Activated T-cell treated with anti-CD3 and anti-CD28 coated beads, Interleukin-2, amount 50 U/mL, for 1 hour (primary cell): ENCODE data around the gene TBCB.
A peak's percentile ranks its signal among the peaks of the same experiment; 100 is the strongest.
"Not testable (repeated sequence)": the region's sequence is repeated elsewhere in the genome, so short reads cannot be mapped to it uniquely, and the experiment has no call there.

Experiments used
- DNase-seq: peaks from one replicate; pipeline ENCODE4 v3.0.0-alpha.2; 2020

Gene TBCB, protein sequence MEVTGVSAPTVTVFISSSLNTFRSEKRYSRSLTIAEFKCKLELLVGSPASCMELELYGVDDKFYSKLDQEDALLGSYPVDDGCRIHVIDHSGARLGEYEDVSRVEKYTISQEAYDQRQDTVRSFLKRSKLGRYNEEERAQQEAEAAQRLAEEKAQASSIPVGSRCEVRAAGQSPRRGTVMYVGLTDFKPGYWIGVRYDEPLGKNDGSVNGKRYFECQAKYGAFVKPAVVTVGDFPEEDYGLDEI

DNA sequence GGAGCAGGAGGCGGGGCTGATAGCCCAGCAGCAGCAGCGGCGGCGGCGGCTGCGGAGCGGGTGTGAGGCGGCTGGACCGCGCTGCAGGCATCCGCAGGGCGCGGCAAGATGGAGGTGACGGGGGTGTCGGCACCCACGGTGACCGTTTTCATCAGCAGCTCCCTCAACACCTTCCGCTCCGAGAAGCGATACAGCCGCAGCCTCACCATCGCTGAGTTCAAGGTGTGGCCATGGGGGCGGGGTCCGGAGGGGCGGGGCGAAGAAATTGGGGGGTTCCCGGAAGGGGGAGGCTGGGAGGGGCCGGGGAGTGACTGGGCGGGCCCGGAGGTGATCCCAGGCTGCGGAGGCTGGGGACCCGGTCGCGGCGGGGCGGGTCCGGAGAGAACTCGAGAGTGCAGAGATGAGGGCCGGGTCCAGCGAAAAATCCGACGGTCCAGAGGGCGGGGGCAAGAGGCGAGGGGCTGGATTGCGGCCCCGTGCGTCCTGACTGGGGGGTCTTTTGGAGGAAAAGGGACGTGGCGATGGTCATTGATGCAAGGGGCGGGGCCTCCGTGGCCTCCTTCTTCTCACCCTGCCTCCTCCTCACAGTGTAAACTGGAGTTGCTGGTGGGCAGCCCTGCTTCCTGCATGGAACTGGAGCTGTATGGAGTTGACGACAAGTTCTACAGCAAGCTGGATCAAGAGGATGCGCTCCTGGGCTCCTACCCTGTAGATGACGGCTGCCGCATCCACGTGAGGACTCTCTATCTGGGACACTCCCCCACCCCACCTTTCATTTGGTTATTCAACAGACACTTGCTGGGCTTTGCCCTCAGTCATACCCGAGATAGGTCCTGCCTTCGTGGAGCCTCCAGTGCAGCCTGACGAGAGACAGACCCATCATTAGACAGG lies at the start of gene TBCB:
Gene TBCB (plus strand): TSS at position 16 of the 891 bp plus-strand sequence. CDS start 93 bp downstream, at position 109.
- DNase-seq = peak; percentile 92

GRCh38 chr19:36067681-36068080 lies 47.6 kb upstream of the TBCB start:
- no peak for DNase-seq

DNA sequence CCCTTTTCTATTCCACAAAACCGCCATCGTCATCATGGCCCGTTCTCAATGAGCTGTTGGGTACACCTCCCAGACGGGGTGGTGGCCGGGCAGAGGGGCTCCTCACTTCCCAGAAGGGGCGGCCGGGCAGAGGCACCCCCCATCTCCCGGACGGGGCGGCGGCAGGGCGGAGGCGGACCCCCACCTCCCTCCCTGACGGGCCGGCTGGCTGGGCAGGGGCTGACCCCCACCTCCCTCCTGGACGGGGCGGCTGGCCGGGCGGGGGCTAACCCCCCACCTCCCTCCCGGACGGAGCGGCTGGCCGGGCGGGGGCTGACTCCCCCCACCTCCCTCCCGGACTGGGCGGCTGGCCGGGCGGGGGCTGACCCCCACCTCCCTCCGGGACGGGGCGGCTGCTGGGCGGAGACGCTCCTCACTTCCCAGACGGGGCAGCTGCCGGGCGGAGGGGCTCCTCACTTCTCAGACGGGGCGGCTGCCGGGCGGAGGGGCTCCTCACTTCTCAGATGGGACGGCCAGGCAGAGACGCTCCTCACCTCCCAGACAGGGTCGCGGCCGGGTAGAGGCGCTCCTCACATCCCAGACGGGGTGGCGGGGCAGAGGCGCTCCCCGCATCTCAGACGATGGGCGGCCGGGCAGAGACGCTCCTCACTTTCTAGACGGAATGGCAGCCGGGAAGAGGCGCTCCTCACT lies 46.3 kb upstream of the TBCB start:
- not testable (repeated sequence) for DNase-seq

- DNase-seq = no peak
These were observed 43.2 kb upstream of the TBCB start for GRCh38 chr19:36072081-36072480.

DNA sequence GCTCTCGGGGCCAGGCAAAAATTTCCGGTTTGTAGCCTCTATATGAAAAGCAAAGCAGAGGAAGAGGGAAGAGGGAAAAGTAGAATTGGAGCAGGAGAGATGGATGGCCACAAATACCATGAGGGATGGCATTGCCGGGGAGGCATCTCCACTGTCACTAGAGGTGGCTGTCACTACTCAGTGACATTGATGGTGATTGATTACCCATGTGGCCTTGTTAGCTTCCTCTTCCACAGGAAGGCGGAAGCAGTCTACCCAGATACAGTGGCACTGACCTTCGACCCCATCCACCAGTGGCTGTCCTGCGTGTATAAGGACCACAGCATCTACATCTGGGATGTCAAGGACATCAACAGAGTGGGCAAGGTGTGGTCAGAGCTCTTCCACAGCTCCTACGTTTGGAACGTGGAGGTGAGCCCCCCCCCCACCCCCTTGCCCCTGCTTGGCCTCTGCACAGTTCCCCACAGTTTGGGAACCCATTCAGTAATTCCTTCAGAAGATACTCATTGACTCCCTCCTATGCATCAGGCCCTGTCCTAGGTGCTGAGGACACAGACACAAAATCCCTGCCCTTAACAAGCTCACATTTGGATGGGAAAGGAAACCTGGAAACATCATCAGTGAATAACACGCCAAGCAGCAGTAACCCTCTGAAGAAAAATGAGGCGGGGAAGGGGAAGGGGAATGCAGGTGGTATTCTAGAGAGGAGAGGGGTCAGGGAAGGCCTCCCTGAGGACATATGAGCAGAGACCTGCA lies 42.0 kb upstream of the TBCB start:
- DNase-seq = no peak

- no peak for DNase-seq
These were observed 35.8 kb upstream of the TBCB start for GRCh38 chr19:36079389-36079945.

DNA sequence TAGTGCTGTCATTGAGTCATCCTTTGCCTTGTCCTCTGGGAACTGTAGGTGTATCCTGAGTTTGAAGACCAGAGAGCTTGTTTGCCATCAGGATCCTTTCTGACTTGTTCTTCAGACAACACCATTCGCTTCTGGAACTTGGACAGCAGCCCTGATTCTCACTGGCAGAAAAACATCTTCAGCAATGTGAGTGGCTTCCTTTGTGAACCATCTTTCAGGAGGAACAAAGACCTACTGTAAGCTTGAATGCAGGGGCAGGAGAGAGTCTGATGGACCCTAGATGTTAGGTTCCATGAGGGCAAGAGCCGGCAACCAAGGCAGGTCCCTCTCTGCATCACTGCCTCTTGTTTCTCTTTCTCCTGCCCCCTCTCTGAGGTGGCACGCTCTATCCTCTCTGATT lies 33.9 kb upstream of the TBCB start:
- no peak for DNase-seq

DNA sequence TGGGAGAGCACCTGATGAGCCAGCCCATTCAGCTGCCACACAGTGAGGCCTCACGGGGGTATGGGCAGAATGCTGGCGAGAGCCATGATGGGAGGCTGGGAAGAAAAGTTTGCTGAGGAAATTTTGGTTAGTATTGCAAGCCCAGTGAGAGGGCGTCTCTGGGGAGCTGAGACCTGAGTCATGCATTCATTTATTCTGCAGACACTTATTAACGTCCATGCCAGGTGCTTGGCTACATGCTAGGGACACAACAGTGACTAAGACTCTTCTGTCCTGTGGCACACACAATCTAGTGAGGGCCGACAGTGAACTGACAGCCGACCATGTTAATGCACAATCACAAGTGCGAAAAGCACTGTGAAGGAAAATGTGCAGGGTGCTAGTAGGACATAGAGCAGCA lies 33.4 kb upstream of the TBCB start:
- no peak for DNase-seq

- no peak for DNase-seq
These were observed 32.4 kb upstream of the TBCB start for GRCh38 chr19:36082916-36083315.

- DNase-seq = no peak
These were observed 30.8 kb upstream of the TBCB start for GRCh38 chr19:36084231-36085009.

- no peak for DNase-seq
These were observed 28.9 kb upstream of the TBCB start for GRCh38 chr19:36086326-36086725.

GRCh38 chr19:36089847-36090246 lies 25.4 kb upstream of the TBCB start:
- no peak for DNase-seq

DNA sequence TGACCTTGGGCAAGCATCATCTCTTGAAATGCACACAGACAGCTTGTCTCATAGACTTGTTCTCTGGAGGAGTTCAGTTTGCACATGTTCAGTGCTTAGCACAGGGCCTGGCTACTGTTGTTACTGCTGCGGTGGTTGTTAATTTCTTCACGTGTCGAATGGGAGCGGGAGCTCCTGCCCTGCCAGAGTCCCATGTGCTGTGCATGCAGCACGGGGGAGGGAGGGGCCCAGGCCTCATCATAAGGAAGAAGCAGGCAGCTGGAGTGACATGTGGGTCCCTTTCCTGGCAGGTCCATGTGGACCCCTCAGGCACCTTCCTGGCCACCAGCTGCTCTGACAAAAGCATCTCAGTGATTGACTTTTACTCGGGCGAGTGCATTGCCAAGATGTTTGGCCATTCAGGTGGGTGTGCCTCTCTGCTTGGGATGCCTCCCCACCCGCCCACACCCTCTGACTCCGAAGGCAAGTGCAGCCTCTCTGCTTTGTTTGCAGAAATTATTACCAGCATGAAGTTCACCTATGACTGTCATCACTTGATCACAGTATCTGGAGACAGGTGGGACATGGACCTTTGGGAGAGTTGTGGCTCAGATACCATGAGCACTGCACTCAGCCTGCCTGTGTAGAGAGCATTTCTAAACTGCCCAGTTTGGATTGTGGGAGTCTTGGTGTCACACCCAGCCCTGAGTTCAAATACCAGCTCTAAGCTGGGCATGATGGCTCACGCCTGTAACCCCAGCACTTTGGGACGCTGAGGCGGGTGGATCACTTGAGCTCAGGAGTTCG lies 24.2 kb upstream of the TBCB start:
- no peak for DNase-seq

DNA sequence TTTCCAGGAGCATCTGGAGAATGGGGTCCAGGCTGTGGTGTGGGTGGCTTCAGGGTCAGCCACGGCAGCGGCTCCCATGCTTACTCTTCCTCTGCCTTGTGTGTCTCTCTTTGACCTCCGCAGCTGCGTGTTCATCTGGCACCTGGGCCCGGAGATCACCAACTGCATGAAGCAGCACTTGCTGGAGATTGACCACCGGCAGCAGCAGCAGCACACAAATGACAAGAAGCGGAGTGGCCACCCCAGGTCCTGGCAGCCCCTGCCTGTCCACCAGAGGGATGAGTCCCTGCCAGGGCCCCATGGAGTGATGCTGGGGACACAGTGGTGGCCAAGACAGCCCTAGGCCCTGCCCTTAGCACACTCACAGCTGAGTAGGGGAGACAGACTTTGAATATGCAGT lies 22.7 kb upstream of the TBCB start:
- DNase-seq = no peak

DNA sequence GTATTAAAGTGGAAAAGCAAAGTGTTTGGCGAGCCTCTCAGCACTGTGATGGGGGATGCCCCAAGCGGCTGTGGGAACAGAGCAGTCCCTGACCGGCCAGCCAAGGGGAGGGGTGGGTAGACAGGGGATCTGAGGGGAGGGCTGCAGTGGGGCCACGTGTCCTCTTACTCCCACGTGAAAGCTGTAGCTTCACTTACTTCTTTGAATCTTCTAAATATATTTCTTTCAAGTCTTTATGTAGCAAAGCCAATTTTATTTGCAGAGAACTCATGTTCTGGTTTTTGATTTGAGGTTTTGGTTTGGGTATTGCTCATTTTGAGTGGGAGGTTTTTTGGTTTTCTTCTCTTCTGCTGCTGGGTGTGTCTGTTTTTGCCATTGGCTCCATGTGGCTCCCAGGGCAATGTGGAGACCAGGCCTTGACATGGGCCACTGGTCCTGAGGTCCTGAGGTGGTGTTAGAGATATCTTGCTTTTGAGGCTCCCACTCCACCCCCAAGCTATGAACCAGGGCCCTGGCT lies 22.1 kb upstream of the TBCB start:
- no peak for DNase-seq

DNA sequence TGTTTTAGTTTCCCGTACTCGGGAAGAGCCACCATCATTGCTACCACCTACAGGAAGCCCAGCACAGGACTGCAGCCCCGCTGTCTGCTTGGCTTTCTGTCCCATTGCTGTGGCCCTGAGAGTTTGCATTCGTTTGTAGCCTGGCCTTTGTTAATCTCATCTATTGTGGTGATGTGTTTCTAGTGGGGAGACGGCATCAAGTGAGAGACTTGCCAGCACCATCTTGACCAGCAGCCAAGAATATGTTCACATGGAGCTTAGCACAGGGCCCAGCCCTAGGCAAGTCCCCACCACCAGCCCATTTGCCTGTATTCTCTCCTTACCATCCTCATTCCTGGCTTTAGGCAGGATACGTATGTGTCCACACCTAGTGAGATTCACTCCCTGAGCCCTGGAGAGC lies 21.6 kb upstream of the TBCB start:
- DNase-seq = no peak

GRCh38 chr19:36097036-36097435 lies 18.2 kb upstream of the TBCB start:
- DNase-seq = no peak

- no peak for DNase-seq
These were observed 16.0 kb upstream of the TBCB start for GRCh38 chr19:36099166-36099785.

DNA sequence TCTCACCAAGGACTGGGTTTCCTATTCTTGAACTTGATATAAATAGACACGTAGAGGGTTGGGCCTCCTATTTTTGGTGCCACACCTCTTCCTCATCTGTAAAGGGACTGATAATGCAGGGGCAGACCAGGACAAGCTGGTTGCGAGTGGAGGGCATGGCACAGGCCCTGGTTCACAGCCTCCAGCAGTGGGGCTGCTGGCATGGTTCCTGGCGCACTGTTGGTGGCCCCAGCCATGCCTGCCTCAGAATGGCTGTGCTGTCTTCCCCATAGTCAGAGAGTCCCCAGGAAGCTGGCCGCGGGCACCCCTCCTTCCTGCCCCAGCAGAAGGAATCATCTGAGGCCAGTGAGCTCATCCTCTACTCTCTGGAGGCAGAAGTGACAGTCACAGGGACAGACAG lies 14.8 kb upstream of the TBCB start:
- no peak for DNase-seq
